OCI-LY1 (cell line): ENCODE results near the gene ERGIC1.

Experiments used
- EZH2 ChIP-seq: fragments of 200-600 bp; sonication (generic), shearing (Covaris generic); IDR thresholded peaks from 2 replicates; pipeline ENCODE4 v1.8.0; 2017; ENCODE audit warnings: borderline replicate concordance, mixed run types, mild to moderate bottlenecking, antibody characterized with exemption, low read length, moderate library complexity, mixed read lengths
- TF ChIP-seq, protein P1 (sequence below): fragments of 200-600 bp; sonication (generic), shearing (Covaris generic); IDR thresholded peaks from 2 replicates; pipeline ENCODE4 v1.5.1; 2017; ENCODE audit warnings: mild to moderate bottlenecking, antibody characterized with exemption, low read length, moderate library complexity, mixed read lengths

DNA sequence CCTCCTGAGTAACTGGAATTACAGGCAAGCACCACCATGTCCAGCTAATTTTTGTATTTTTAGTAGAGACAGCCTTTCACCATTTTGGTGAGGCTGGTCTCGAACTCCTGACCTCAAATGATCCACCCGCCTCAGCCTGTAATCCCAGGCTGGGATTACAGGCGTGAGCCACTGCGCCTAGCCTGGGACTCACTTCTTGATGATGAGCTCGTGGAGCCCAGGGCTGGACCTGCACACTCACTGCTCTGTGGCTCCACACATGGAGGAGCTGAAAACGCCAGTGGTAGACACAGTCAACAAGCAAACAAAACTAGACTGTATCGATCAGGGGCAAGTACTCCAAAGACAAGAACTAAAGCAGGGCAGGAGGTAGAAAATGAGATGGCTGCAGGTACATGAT, 65.4 kb downstream of the ERGIC1 start:
- TF ChIP-seq EZH2, result no peak
- TF ChIP-seq, protein P1, sequence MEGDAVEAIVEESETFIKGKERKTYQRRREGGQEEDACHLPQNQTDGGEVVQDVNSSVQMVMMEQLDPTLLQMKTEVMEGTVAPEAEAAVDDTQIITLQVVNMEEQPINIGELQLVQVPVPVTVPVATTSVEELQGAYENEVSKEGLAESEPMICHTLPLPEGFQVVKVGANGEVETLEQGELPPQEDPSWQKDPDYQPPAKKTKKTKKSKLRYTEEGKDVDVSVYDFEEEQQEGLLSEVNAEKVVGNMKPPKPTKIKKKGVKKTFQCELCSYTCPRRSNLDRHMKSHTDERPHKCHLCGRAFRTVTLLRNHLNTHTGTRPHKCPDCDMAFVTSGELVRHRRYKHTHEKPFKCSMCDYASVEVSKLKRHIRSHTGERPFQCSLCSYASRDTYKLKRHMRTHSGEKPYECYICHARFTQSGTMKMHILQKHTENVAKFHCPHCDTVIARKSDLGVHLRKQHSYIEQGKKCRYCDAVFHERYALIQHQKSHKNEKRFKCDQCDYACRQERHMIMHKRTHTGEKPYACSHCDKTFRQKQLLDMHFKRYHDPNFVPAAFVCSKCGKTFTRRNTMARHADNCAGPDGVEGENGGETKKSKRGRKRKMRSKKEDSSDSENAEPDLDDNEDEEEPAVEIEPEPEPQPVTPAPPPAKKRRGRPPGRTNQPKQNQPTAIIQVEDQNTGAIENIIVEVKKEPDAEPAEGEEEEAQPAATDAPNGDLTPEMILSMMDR, result no peak
